ENCODE measurements around the gene ADGRL3. TPM values are rescaled to one million over a fixed set of nuclear protein-coding genes. Genes with fewer than 3 reads are reported as not detected.

ADGRL3 gene
- total RNA-seq, 4 donors from 2014 or later: 4.6 to 7.1 (median 6.3) TPM

DNA sequence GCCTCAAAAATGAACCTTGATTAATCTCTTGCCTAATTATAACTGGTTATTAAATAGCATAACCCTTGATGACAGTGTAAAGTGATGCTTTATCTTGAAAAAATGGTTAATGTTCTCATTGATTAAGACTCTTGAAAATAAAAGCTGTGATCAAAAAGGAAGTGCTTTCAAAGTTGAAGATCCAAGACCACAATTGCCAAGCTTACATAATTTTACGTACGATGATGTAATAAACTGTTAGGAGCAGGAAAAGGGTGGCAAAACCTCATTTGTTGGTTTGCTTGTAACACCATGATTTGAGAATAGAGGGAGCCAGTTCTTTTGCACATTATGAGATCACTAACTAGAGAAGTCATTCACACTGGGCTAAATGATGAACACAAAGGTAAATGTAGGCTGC, 322.2 kb downstream of the ADGRL3 start:
- intact Hi-C loops (cut with DNase I): no loop called here
- Histone ChIP-seq H3K27ac (replicated peaks in 1 of 4) (no peak overlapping the region), H3K4me3 (no peak overlapping the region), H3K27me3 (peaks cover 0 to under 1% (median 0%) of the 10 kb centered on the region in 4 donors), H3K9me3 (no peaks in the 10 kb centered on the region), H3K36me3 (no peaks in the 10 kb centered on the region), H3K4me1 (no peaks in the 10 kb centered on the region)
- no peak for DNase-seq (ENCODE audit: extremely low spot score)
- TF ChIP-seq POLR2A (IDR thresholded peaks at IDR 0.05; ENCODE audit: low read depth) (no peak), POLR2AphosphoS5 (IDR thresholded peaks at IDR 0.05) (no peak), EP300 (IDR thresholded peaks at IDR 0.05) (no peak)
- TF ChIP-seq, protein P1, sequence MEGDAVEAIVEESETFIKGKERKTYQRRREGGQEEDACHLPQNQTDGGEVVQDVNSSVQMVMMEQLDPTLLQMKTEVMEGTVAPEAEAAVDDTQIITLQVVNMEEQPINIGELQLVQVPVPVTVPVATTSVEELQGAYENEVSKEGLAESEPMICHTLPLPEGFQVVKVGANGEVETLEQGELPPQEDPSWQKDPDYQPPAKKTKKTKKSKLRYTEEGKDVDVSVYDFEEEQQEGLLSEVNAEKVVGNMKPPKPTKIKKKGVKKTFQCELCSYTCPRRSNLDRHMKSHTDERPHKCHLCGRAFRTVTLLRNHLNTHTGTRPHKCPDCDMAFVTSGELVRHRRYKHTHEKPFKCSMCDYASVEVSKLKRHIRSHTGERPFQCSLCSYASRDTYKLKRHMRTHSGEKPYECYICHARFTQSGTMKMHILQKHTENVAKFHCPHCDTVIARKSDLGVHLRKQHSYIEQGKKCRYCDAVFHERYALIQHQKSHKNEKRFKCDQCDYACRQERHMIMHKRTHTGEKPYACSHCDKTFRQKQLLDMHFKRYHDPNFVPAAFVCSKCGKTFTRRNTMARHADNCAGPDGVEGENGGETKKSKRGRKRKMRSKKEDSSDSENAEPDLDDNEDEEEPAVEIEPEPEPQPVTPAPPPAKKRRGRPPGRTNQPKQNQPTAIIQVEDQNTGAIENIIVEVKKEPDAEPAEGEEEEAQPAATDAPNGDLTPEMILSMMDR (IDR thresholded peaks at IDR 0.05): no peak
- 89% methylated on average over 2 of the region's 2 CpGs for WGBS

DNA sequence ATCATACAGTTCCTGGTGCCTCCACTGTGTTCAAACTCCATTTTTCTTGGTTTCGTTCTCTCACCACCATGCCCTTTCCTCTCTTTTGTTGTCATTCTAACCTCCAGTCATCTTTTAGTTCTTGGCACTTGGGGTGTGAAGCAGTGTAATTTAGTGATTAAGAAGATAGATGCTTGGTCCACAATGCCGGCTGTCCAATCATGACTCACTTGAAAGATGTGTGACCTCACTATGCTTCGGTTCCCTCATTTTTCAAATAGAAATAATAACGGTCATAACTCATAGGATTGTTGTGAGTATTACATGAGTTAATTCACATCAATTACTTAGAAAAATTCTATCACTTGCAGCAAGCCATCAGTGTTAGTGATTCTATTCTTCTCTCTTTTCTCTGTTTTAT, 327.8 kb downstream of the ADGRL3 start:
- 75% methylated on average over 4 of the region's 4 CpGs for WGBS
- DNase-seq (ENCODE audit: extremely low spot score): no peak
- Histone ChIP-seq H3K9me3 (no peaks in the 10 kb centered on the region), H3K27ac (replicated peaks in 1 of 4) (no peak overlapping the region), H3K4me1 (no peaks in the 10 kb centered on the region), H3K27me3 (no peaks in the 10 kb centered on the region), H3K4me3 (no peak overlapping the region), H3K36me3 (no peaks in the 10 kb centered on the region)
- TF ChIP-seq POLR2A (IDR thresholded peaks at IDR 0.05; ENCODE audit: low read depth): no peak
- no peak for TF ChIP-seq POLR2AphosphoS5 (IDR thresholded peaks at IDR 0.05)
- TF ChIP-seq EP300 (IDR thresholded peaks at IDR 0.05): no peak
- TF ChIP-seq, protein P1 (IDR thresholded peaks at IDR 0.05): no peak
- intact Hi-C loops (cut with DNase I): no loop called here

DNA sequence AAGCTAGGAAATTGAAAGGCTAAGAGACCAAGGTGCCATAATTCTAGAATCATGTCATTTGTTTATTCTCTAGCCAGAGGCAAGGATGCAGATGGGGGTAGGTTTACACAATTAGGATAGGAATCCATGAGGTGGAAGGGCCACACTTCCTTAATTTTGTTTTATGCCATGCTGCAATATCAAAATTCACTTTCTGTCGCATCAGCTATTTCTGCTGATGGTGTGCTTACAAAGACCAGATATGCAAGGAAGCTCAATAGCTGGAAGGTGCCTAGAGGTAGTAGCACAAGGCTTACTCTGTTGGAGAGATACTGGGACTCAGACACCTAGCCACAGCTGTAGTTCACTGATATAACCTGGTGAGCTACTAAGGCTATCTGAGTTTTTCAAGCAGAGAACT, 328.5 kb downstream of the ADGRL3 start:
- TF ChIP-seq, protein P1 (IDR thresholded peaks at IDR 0.05): no peak
- TF ChIP-seq POLR2A (IDR thresholded peaks at IDR 0.05; ENCODE audit: low read depth) (no peak), POLR2AphosphoS5 (IDR thresholded peaks at IDR 0.05) (no peak), EP300 (IDR thresholded peaks at IDR 0.05) (no peak)
- 93% methylated on average over 1 of the region's 1 CpG for WGBS
- DNase-seq (ENCODE audit: extremely low spot score): no peak
- intact Hi-C loops (cut with DNase I): no loop called here
- Histone ChIP-seq H3K9me3 (no peaks in the 10 kb centered on the region), H3K4me1 (no peaks in the 10 kb centered on the region), H3K27ac (replicated peaks in 1 of 4) (no peak overlapping the region), H3K4me3 (no peak overlapping the region), H3K36me3 (no peaks in the 10 kb centered on the region), H3K27me3 (no peaks in the 10 kb centered on the region)

DNA sequence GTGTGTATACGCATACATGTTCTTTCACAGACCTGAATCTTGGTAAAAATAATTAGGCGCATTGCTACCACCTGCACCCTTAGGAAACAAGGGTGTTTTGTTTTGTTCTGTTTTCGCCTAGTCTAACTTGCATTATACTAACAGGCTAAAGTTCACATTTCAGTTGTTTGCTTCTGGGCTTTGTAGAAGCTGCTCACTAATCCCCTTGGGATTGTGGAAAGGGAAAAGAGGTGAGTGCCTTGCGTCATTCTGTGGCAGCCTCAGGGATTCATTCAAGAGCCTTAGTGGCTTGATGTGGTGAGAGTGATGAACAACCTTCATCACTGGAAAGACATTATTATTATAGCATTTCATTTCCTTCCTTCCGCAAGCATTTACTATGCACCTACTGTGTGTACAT, 331.1 kb downstream of the ADGRL3 start:
- DNase-seq (ENCODE audit: extremely low spot score): no peak
- Histone ChIP-seq H3K36me3 (no peaks in the 10 kb centered on the region), H3K4me1 (no peaks in the 10 kb centered on the region), H3K9me3 (peaks cover 0 to 7% (median 0%) of the 10 kb centered on the region in 4 donors), H3K27ac (replicated peaks in 1 of 4) (no peak overlapping the region), H3K27me3 (no peaks in the 10 kb centered on the region), H3K4me3 (no peak overlapping the region)
- no peak for TF ChIP-seq EP300 (IDR thresholded peaks at IDR 0.05)
- no peak for TF ChIP-seq POLR2A (IDR thresholded peaks at IDR 0.05; ENCODE audit: low read depth)
- no peak for TF ChIP-seq POLR2AphosphoS5 (IDR thresholded peaks at IDR 0.05)
- TF ChIP-seq, protein P1 (IDR thresholded peaks at IDR 0.05): no peak
- intact Hi-C loops (cut with DNase I): no loop called here
- WGBS: 97% methylated on average over 5 of the region's 5 CpGs

DNA sequence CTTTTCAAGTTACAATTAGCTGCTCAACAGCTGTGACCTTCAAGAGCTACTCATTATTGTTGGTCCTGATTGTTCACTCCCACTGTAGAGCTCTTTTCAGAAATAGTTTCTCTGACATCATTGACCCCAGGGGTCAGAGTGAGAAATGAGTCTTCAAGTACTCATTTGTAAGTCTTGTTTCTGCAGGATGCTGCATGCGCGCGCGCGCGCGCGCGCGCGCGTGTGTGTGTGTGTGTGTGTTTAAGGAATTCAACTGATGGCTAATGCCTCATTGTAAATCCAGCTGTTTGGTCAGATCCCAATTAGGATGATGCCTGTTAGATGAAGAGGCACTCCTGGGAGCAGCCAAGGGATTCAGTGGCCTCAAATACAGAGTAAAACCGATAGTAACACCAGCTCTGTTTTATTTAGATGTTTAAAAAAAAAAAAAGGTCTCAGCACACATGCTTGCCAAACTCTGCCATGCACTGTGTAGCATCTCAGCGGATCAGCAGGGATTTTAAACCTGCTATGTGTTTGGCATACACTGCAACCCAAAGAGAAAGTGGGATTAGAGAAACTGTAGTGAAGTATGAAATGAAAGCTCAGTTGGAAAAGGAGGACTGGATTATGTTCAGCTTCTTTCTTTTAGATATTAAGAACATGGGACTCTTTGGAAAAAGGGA, 332.3 kb downstream of the ADGRL3 start:
- H3K4me3 ChIP-seq: no peak overlapping the region
- no peaks in the 10 kb centered on the region for H3K36me3 ChIP-seq
- no peaks in the 10 kb centered on the region for H3K27me3 ChIP-seq
- DNase-seq (ENCODE audit: extremely low spot score): no peak
- no peaks in the 10 kb centered on the region for H3K4me1 ChIP-seq
- TF ChIP-seq POLR2AphosphoS5 (IDR thresholded peaks at IDR 0.05) (no peak), POLR2A (IDR thresholded peaks at IDR 0.05; ENCODE audit: low read depth) (no peak), EP300 (IDR thresholded peaks at IDR 0.05) (no peak)
- TF ChIP-seq, protein P1 (IDR thresholded peaks at IDR 0.05): no peak
- intact Hi-C loops (cut with DNase I): no loop called here
- H3K9me3 ChIP-seq: peaks cover 0 to 7% (median 0%) of the 10 kb centered on the region in 4 donors
- 60% methylated on average over 14 of the region's 14 CpGs for WGBS
- H3K27ac ChIP-seq (replicated peaks in 1 of 4): no peak overlapping the region

Measured in esophagus muscularis mucosa (tissue), 4 donors.